ENCODE data around the gene PKIB.

- no peak for TF ChIP-seq REST (IDR thresholded peaks at IDR 0.05; ENCODE audit: low read depth)
- TF ChIP-seq RAD21 (IDR thresholded peaks at IDR 0.05; ENCODE audit: low read depth): no peak
- no peak for TF ChIP-seq EP300 (IDR thresholded peaks at IDR 0.05; ENCODE audit: borderline replicate concordance)
- no peak for TF ChIP-seq FOXM1 (IDR thresholded peaks at IDR 0.05; ENCODE audit: borderline replicate concordance, low read depth)
- no peak for TF ChIP-seq EGR1 (IDR thresholded peaks at IDR 0.05)
- no peak for TF ChIP-seq MAX (IDR thresholded peaks at IDR 0.05)
- no peak for TF ChIP-seq NFIC (IDR thresholded peaks at IDR 0.05)
- no peak for TF ChIP-seq CEBPB (IDR thresholded peaks at IDR 0.05)
These were observed 137.4 kb downstream of the PKIB start for GRCh38 chr6:122747573-122747972.

Data from Ishikawa (cell line).